HCT116 (cell line): Measurements from ENCODE around the gene CPA5. TPM values are rescaled to one million over a fixed set of nuclear protein-coding genes. Genes with fewer than 3 reads are reported as not detected.

ENCODE experiments used
- ATAC-seq: fragments of 200-7000 bp; cut with Tn5 transposase; 2 replicates; pipeline ENCODE4 v1.9.1; 2020; ENCODE audit warnings: mild to moderate bottlenecking, moderate library complexity
- BruUV-seq: library from RNA; stranded (reverse); fragments of 400-500 nt; replicated peaks from 2 replicates; lab custom pipeline; 2021; lab: Mats Ljungman, UMichigan
- CTCF ChIA-PET: fragments of 300-600 bp; sonication (Branson Sonifier 250); formaldehyde crosslinking; loops from one replicate; lab custom pipeline; 2021; ENCODE audit warnings: antibody characterized with exemption; lab: Charles Lee
- POLR2A ChIA-PET: fragments of 300-600, 350-600 bp; sonication (Branson Sonifier 250); formaldehyde crosslinking; loops from one replicate; lab custom pipeline; 2021; ENCODE audit warnings: antibody characterized with exemption; lab: Charles Lee
- RAD21 ChIA-PET, 2 experiments: fragments of 300-600 bp; sonication (Branson Sonifier 250); formaldehyde crosslinking; loops; one replicate each; lab custom pipeline; 2023; ENCODE audit warnings: low total read pairs in 2 of 2; ENCODE audit not compliant: uncharacterized antibody in 2 of 2, unreplicated experiment in 2 of 2, low non-redundant PET in 1 of 2; lab: Charles Lee
- DNase-seq: peaks from one replicate; pipeline ENCODE4 v3.0.0-alpha.2; 2010; ENCODE audit warnings: low read depth, low spot score
- H2AFZ ChIP-seq: fragments of 200-600 bp; shearing (Covaris generic), sonication (generic); 2 replicates; pipeline ENCODE4 v1.6.1; 2017; ENCODE audit warnings: low read depth, mixed run types, mixed read lengths, antibody characterized with exemption, low read length; ENCODE audit not compliant: poor library complexity, severe bottlenecking
- H3K27ac ChIP-seq: 2 replicates; pipeline ENCODE4 v1.5.1; 2012; ENCODE audit warnings: low read depth, low read length
- H3K27me3 ChIP-seq: fragments of 200-600 bp; sonication (generic); 2 replicates; pipeline ENCODE4 v1.6.1; 2016; ENCODE audit warnings: mixed run types, low read length, mixed read lengths; ENCODE audit not compliant: insufficient read depth
- H3K36me3 ChIP-seq, 2 experiments: fragments of 200-500 bp in 1 of 2; fragments of 200-600 bp in 1 of 2; sonication (Bioruptor generic) in 1 of 2; sonication (generic) in 1 of 2; 2 replicates each; pipeline versions ENCODE4 v1.5.1 to v1.6.1; 2014 to 2016; ENCODE audit warnings: low read length in 2 of 2, inconsistent platforms in 1 of 2, mixed read lengths in 1 of 2, mixed run types in 1 of 2; ENCODE audit not compliant: insufficient read depth in 2 of 2, control insufficient read depth in 1 of 2
- H3K4me1 ChIP-seq, 2 experiments: fragments of 200-600 bp in 1 of 2; sonication (generic) in 1 of 2; 2 replicates each; pipeline versions ENCODE4 v1.5.1 to v1.6.1; 2012 to 2017; ENCODE audit warnings: low read length in 2 of 2, inconsistent platforms in 1 of 2, mild to moderate bottlenecking in 1 of 2, mixed read lengths in 1 of 2, mixed run types in 1 of 2, moderate library complexity in 1 of 2; ENCODE audit not compliant: insufficient read depth in 2 of 2, control insufficient read depth in 1 of 2
- H3K4me2 ChIP-seq: fragments of 200-600 bp; sonication (generic); 2 replicates; pipeline ENCODE4 v1.6.1; 2017; ENCODE audit warnings: mixed run types, low read length, mixed read lengths
- H3K4me3 ChIP-seq, 2 experiments: fragments of 200-600 bp in 1 of 2; sonication (generic) in 1 of 2; replicated peaks in 1 of 2; 2 replicates each; pipeline ENCODE4 v1.5.1; 2011 to 2016; ENCODE audit warnings: low read length in 2 of 2, control low read depth in 1 of 2, low read depth in 1 of 2, mild to moderate bottlenecking in 1 of 2, mixed read lengths in 1 of 2, mixed run types in 1 of 2
- H3K79me2 ChIP-seq: fragments of 200-600 bp; sonication (generic); 2 replicates; pipeline ENCODE4 v1.6.1; 2017; ENCODE audit warnings: mild to moderate bottlenecking, mixed run types, low read length, moderate library complexity, mixed read lengths; ENCODE audit not compliant: insufficient read depth
- H3K9ac ChIP-seq: fragments of 200-600 bp; sonication (generic); 2 replicates; pipeline ENCODE4 v1.6.1; 2016; ENCODE audit warnings: low read length, mixed read lengths
- H3K9me2 ChIP-seq: fragments of 200-600 bp; sonication (generic), shearing (Covaris generic); 2 replicates; pipeline ENCODE4 v1.6.1; 2017; ENCODE audit warnings: mixed run types, mild to moderate bottlenecking, moderate library complexity; ENCODE audit not compliant: insufficient read depth
- H3K9me3 ChIP-seq, 2 experiments: fragments of 200-500 bp in 1 of 2; fragments of 200-600 bp in 1 of 2; sonication (Bioruptor generic) in 1 of 2; sonication (generic) in 1 of 2; 2 replicates each; pipeline ENCODE4 v1.6.1; 2014 to 2017; ENCODE audit warnings: low read length in 2 of 2, mixed read lengths in 2 of 2, inconsistent platforms in 1 of 2, low read depth in 1 of 2, mild to moderate bottlenecking in 1 of 2, mixed run types in 1 of 2, moderate library complexity in 1 of 2; ENCODE audit not compliant: control insufficient read depth in 1 of 2, insufficient read depth in 1 of 2
- H4K20me1 ChIP-seq: fragments of 200-600 bp; sonication (generic), shearing (Covaris generic); 2 replicates; pipeline ENCODE4 v1.6.1; 2017; ENCODE audit warnings: mixed run types, mild to moderate bottlenecking, moderate library complexity; ENCODE audit not compliant: insufficient read depth
- EZH2 ChIP-seq: fragments of 200-600 bp; sonication (generic); IDR thresholded peaks from 2 replicates; pipeline ENCODE4 v1.6.1; 2017; ENCODE audit warnings: antibody characterized with exemption, mixed run types
- FOSL1 ChIP-seq: IDR thresholded peaks from 2 replicates; pipeline ENCODE4 v1.6.1; 2012; ENCODE audit warnings: low read depth
- RAD21 ChIP-seq: IDR thresholded peaks from 2 replicates; pipeline ENCODE4 v1.6.1; 2012; ENCODE audit warnings: low read depth, mild to moderate bottlenecking
- SP1 ChIP-seq: IDR thresholded peaks from 2 replicates; pipeline ENCODE4 v1.6.1; 2012; ENCODE audit warnings: low read depth
- TCF7L2 ChIP-seq: IDR thresholded peaks from 2 replicates; pipeline ENCODE4 v1.7.0; 2011; ENCODE audit warnings: borderline replicate concordance, inconsistent platforms; ENCODE audit not compliant: insufficient read depth, insufficient read length; ENCODE audit errors: extremely low read depth
- intact Hi-C: fragments of 100-400 bp; cut with micrococcal nuclease; formaldehyde crosslinking; loops from 2 replicates; pipeline ENCODE4 v1.10.0; 2022
- total RNA-seq: library from RNA; stranded (reverse); gene quantifications from one replicate; pipeline ENCODE4 v1.2.1, GENCODE V29; 2021; ENCODE audit not compliant: unreplicated experiment
- TF ChIP-seq, protein P1 (sequence below): IDR thresholded peaks from 2 replicates; pipeline ENCODE4 v1.6.1; 2012; ENCODE audit warnings: low read depth
- TF ChIP-seq, protein P2 (sequence below), 3 experiments: fragments of 200-600 bp in 1 of 3; sonication (generic) in 1 of 3; IDR thresholded peaks in 2 of 3; conservative IDR thresholded peaks in 1 of 3; 2 replicates each; pipeline ENCODE4 v1.5.1; 2012 to 2017; ENCODE audit warnings: low read depth in 2 of 3, low read length in 2 of 3, antibody characterized with exemption in 1 of 3, borderline replicate concordance in 1 of 3, control low read depth in 1 of 3, mild to moderate bottlenecking in 1 of 3, mixed read lengths in 1 of 3, mixed run types in 1 of 3, moderate library complexity in 1 of 3; ENCODE audit not compliant: insufficient read depth in 1 of 3
- TF ChIP-seq, protein P3 (sequence below): IDR thresholded peaks from 2 replicates; pipeline ENCODE4 v1.6.1; 2011; ENCODE audit warnings: mild to moderate bottlenecking, low read length, moderate library complexity; ENCODE audit not compliant: insufficient replicate concordance; ENCODE audit errors: extremely low read depth
- TF ChIP-seq, protein P4 (sequence below): IDR thresholded peaks from 2 replicates; pipeline ENCODE4 v1.6.1; 2012

The CPA5 gene
- total RNA-seq, 1 experiment from 2014 or later, result not detected

GRCh38 chr7:130371046-130371445 is 26.4 kb downstream of the CPA5 start:
- Histone ChIP-seq H3K4me3 (no peak overlapping the region), H3K36me3 (no peaks in the 10 kb centered on the region), H3K9me2 (no peaks in the 10 kb centered on the region)
- RAD21 ChIA-PET, result no interaction called here
- POLR2A ChIA-PET, result no interaction called here
- TF ChIP-seq FOSL1 (no peak), RAD21 (no peak), SP1 (no peak), EZH2 (no peak), TCF7L2 (no peak)
- TF ChIP-seq, protein P1, sequence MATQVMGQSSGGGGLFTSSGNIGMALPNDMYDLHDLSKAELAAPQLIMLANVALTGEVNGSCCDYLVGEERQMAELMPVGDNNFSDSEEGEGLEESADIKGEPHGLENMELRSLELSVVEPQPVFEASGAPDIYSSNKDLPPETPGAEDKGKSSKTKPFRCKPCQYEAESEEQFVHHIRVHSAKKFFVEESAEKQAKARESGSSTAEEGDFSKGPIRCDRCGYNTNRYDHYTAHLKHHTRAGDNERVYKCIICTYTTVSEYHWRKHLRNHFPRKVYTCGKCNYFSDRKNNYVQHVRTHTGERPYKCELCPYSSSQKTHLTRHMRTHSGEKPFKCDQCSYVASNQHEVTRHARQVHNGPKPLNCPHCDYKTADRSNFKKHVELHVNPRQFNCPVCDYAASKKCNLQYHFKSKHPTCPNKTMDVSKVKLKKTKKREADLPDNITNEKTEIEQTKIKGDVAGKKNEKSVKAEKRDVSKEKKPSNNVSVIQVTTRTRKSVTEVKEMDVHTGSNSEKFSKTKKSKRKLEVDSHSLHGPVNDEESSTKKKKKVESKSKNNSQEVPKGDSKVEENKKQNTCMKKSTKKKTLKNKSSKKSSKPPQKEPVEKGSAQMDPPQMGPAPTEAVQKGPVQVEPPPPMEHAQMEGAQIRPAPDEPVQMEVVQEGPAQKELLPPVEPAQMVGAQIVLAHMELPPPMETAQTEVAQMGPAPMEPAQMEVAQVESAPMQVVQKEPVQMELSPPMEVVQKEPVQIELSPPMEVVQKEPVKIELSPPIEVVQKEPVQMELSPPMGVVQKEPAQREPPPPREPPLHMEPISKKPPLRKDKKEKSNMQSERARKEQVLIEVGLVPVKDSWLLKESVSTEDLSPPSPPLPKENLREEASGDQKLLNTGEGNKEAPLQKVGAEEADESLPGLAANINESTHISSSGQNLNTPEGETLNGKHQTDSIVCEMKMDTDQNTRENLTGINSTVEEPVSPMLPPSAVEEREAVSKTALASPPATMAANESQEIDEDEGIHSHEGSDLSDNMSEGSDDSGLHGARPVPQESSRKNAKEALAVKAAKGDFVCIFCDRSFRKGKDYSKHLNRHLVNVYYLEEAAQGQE, result no peak
- TF ChIP-seq, protein P2, sequence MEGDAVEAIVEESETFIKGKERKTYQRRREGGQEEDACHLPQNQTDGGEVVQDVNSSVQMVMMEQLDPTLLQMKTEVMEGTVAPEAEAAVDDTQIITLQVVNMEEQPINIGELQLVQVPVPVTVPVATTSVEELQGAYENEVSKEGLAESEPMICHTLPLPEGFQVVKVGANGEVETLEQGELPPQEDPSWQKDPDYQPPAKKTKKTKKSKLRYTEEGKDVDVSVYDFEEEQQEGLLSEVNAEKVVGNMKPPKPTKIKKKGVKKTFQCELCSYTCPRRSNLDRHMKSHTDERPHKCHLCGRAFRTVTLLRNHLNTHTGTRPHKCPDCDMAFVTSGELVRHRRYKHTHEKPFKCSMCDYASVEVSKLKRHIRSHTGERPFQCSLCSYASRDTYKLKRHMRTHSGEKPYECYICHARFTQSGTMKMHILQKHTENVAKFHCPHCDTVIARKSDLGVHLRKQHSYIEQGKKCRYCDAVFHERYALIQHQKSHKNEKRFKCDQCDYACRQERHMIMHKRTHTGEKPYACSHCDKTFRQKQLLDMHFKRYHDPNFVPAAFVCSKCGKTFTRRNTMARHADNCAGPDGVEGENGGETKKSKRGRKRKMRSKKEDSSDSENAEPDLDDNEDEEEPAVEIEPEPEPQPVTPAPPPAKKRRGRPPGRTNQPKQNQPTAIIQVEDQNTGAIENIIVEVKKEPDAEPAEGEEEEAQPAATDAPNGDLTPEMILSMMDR (IDR thresholded peaks at IDR 0.05 in 2 of 3, conservative IDR thresholded peaks at IDR 0.05 in 1 of 3; ENCODE audit: borderline replicate concordance in 1 of 3, insufficient read depth in 1 of 3, low read depth in 2 of 3, low read length in 2 of 3), result no peak
- TF ChIP-seq, protein P3, sequence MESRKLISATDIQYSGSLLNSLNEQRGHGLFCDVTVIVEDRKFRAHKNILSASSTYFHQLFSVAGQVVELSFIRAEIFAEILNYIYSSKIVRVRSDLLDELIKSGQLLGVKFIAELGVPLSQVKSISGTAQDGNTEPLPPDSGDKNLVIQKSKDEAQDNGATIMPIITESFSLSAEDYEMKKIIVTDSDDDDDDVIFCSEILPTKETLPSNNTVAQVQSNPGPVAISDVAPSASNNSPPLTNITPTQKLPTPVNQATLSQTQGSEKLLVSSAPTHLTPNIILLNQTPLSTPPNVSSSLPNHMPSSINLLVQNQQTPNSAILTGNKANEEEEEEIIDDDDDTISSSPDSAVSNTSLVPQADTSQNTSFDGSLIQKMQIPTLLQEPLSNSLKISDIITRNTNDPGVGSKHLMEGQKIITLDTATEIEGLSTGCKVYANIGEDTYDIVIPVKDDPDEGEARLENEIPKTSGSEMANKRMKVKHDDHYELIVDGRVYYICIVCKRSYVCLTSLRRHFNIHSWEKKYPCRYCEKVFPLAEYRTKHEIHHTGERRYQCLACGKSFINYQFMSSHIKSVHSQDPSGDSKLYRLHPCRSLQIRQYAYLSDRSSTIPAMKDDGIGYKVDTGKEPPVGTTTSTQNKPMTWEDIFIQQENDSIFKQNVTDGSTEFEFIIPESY, result no peak
- TF ChIP-seq, protein P4, sequence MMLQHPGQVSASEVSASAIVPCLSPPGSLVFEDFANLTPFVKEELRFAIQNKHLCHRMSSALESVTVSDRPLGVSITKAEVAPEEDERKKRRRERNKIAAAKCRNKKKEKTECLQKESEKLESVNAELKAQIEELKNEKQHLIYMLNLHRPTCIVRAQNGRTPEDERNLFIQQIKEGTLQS, result no peak
- TF ChIP-seq, all 23 proteins: peak for 0
- BruUV-seq, result no TSS peak
- no peaks in the 10 kb centered on the region for H3K79me2 ChIP-seq
- H3K9ac ChIP-seq, result no peak overlapping the region
- ATAC-seq, result no peak
- no peaks in the 10 kb centered on the region for H3K9me3 ChIP-seq
- CTCF ChIA-PET, result no interaction called here
- H3K27ac ChIP-seq, result no peak overlapping the region
- peaks cover 10 to 30% of the 10 kb centered on the region in 2 experiments for H3K4me1 ChIP-seq
- no peaks in the 10 kb centered on the region for H4K20me1 ChIP-seq
- H3K27me3 ChIP-seq, result no peaks in the 10 kb centered on the region
- intact Hi-C loops, result no loop called here
- DNase-seq, result no peak
- H2AFZ ChIP-seq, result no peak overlapping the region
- H3K4me2 ChIP-seq, result no peak overlapping the region
